Panc1 (cell line): Measurements from ENCODE around the gene CADPS2. TPM values are rescaled to one million over a fixed set of nuclear protein-coding genes. Genes with fewer than 3 reads are reported as not detected.

Experiments
- ATAC-seq: fragments of 200-7000 bp; cut with Tn5 transposase; 2 replicates; pipeline ENCODE4 v1.9.1; 2020; ENCODE audit warnings: mild to moderate bottlenecking, moderate library complexity
- BruUV-seq: library from RNA; stranded (reverse); fragments of 400-500 nt; replicated peaks from 2 replicates; lab custom pipeline; 2021; lab: Mats Ljungman, UMichigan
- CTCF ChIA-PET: fragments of 300-600 bp; sonication (Branson Sonifier 250); formaldehyde crosslinking; loops from one replicate; lab custom pipeline; 2022; ENCODE audit warnings: antibody characterized with exemption; lab: Charles Lee
- POLR2A ChIA-PET: fragments of 300-600 bp; sonication (Branson Sonifier 250); formaldehyde crosslinking; loops from one replicate; lab custom pipeline; 2022; ENCODE audit warnings: antibody characterized with exemption; lab: Charles Lee
- DNase-seq: peaks from one replicate; pipeline ENCODE4 v3.0.0-alpha.2; 2010; ENCODE audit warnings: low read depth, low spot score
- H3K27ac ChIP-seq: 2 replicates; pipeline ENCODE4 v1.5.1; 2011; ENCODE audit warnings: mild to moderate bottlenecking, low read length, inconsistent platforms
- H3K27me3 ChIP-seq: fragments of 200-500 bp; sonication (Bioruptor generic); 2 replicates; pipeline ENCODE4 v1.6.0; 2014; ENCODE audit warnings: low read length, inconsistent platforms; ENCODE audit not compliant: control insufficient read depth, insufficient read depth
- H3K36me3 ChIP-seq: fragments of 200-500 bp; sonication (Bioruptor generic); 2 replicates; pipeline ENCODE4 v1.5.1; 2014; ENCODE audit warnings: inconsistent platforms, mild to moderate bottlenecking, low read length, moderate library complexity; ENCODE audit not compliant: control insufficient read depth, insufficient read depth
- H3K4me1 ChIP-seq: 2 replicates; pipeline ENCODE4 v1.5.1; 2011; ENCODE audit warnings: inconsistent platforms, mild to moderate bottlenecking, low read length, moderate library complexity; ENCODE audit not compliant: control insufficient read depth, insufficient read depth
- H3K4me3 ChIP-seq, 2 experiments: 2 replicates each; pipeline ENCODE4 v1.5.1; 2011 to 2012; ENCODE audit warnings: low read depth in 2 of 2, low read length in 2 of 2, mild to moderate bottlenecking in 2 of 2, inconsistent platforms in 1 of 2, moderate library complexity in 1 of 2
- H3K9me3 ChIP-seq: fragments of 200-500 bp; sonication (Bioruptor generic); 2 replicates; pipeline ENCODE4 v1.5.1; 2014; ENCODE audit warnings: low read depth, mild to moderate bottlenecking, inconsistent platforms, low read length, moderate library complexity; ENCODE audit not compliant: control insufficient read depth, insufficient read depth
- POLR2AphosphoS5 ChIP-seq: IDR thresholded peaks from 2 replicates; pipeline ENCODE4 v1.6.1; 2012; ENCODE audit warnings: mild to moderate bottlenecking, low read depth, low read length, moderate library complexity
- REST ChIP-seq, 2 experiments: IDR thresholded peaks; 2 replicates each; pipeline ENCODE4 v1.6.1; 2011 to 2012; ENCODE audit warnings: low read depth in 2 of 2, control low read depth in 1 of 2, low read length in 1 of 2, mild to moderate bottlenecking in 1 of 2, moderate library complexity in 1 of 2; ENCODE audit not compliant: insufficient read depth in 1 of 2
- SIN3A ChIP-seq: IDR thresholded peaks from 2 replicates; pipeline ENCODE4 v1.6.1; 2012; ENCODE audit warnings: low read depth, mild to moderate bottlenecking, low read length, moderate library complexity, borderline replicate concordance; ENCODE audit not compliant: insufficient read depth
- TCF7L2 ChIP-seq: IDR thresholded peaks from 2 replicates; pipeline ENCODE4 v1.6.1; 2011; ENCODE audit warnings: mild to moderate bottlenecking, low read depth, low read length, inconsistent platforms
- in situ Hi-C: cut with HindIII; loops from 2 replicates; pipeline ENCODE4 v1.10.0; 2016; ENCODE audit warnings: low sequenced_read_pairs, low pct_unique_long_range_greater_than_20kb
- intact Hi-C: fragments of 100-400 bp; cut with micrococcal nuclease; formaldehyde crosslinking; loops from one replicate; pipeline ENCODE4 v1.10.0; 2022; ENCODE audit not compliant: unreplicated experiment
- total RNA-seq: library from RNA; stranded (reverse); gene quantifications from one replicate; pipeline ENCODE4 v1.2.1, GENCODE V29; 2021; ENCODE audit not compliant: unreplicated experiment
- TF ChIP-seq, protein P1 (sequence below): fragments of 450-650 bp; IDR thresholded peaks from 2 replicates; pipeline ENCODE4 v1.5.1; 2017; ENCODE audit warnings: mild to moderate bottlenecking

Gene CADPS2
- total RNA-seq, 1 experiment from 2014 or later: 1.6 TPM

GRCh38 chr7:122309421-122309820 lies 576.8 kb downstream of the CADPS2 start:
- in situ Hi-C loops: no loop called here
- CTCF ChIA-PET: no interaction called here
- Histone ChIP-seq H3K4me3 (no peak overlapping the region), H3K27me3 (peaks cover 52% of the 10 kb centered on the region), H3K4me1 (peaks cover 5% of the 10 kb centered on the region), H3K27ac (no peak overlapping the region), H3K9me3 (no peaks in the 10 kb centered on the region), H3K36me3 (peaks cover 4% of the 10 kb centered on the region; the same call in 1 of the 2 replicates)
- no TSS peak for BruUV-seq
- intact Hi-C loops: no loop called here
- no peak for DNase-seq
- POLR2A ChIA-PET: no interaction called here
- TF ChIP-seq, protein P1, sequence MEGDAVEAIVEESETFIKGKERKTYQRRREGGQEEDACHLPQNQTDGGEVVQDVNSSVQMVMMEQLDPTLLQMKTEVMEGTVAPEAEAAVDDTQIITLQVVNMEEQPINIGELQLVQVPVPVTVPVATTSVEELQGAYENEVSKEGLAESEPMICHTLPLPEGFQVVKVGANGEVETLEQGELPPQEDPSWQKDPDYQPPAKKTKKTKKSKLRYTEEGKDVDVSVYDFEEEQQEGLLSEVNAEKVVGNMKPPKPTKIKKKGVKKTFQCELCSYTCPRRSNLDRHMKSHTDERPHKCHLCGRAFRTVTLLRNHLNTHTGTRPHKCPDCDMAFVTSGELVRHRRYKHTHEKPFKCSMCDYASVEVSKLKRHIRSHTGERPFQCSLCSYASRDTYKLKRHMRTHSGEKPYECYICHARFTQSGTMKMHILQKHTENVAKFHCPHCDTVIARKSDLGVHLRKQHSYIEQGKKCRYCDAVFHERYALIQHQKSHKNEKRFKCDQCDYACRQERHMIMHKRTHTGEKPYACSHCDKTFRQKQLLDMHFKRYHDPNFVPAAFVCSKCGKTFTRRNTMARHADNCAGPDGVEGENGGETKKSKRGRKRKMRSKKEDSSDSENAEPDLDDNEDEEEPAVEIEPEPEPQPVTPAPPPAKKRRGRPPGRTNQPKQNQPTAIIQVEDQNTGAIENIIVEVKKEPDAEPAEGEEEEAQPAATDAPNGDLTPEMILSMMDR: no peak
- TF ChIP-seq POLR2AphosphoS5 (no peak), REST (IDR thresholded peaks at IDR 0.05; ENCODE audit: insufficient read depth in 1 of 2, low read depth in 2 of 2, low read length in 1 of 2) (no peak), SIN3A (no peak), TCF7L2 (no peak)
- ATAC-seq: no peak

DNA sequence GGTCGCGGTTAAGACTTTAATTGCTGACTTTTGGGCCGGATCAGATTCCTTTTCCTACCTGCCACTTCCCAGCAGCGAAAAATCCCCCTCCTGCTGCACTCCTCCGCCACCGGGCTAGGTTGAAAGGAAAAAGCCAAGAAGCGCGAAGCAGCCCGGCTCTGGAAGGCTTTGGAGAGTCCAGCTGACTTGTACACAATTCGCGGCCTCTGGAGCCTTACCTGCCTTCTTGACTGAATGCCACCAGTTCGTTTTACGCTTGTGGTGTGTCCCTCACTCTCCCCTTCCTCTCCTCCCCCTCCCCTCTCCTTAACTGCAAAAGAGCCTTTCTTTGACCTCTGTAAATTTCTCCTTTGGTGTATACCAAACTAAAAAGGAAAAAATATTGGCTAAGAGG lies 579.0 kb downstream of the CADPS2 start:
- DNase-seq: no peak
- no peaks in the 10 kb centered on the region for H3K9me3 ChIP-seq
- TF ChIP-seq SIN3A: no peak
- TF ChIP-seq, protein P1: no peak
- TF ChIP-seq POLR2AphosphoS5: no peak
- TF ChIP-seq REST (IDR thresholded peaks at IDR 0.05; ENCODE audit: insufficient read depth in 1 of 2, low read depth in 2 of 2, low read length in 1 of 2): no peak
- no peak for TF ChIP-seq TCF7L2
- ChIA-PET CTCF (no interaction called here), POLR2A (no interaction called here)
- no peak for ATAC-seq
- H3K27ac ChIP-seq: no peak overlapping the region
- intact Hi-C loops (no loop called here), in situ Hi-C loops (no loop called here)
- peaks cover 52% of the 10 kb centered on the region for H3K27me3 ChIP-seq
- H3K4me3 ChIP-seq: no peak overlapping the region
- peaks cover 5% of the 10 kb centered on the region for H3K4me1 ChIP-seq
- no TSS peak for BruUV-seq
- H3K36me3 ChIP-seq: peaks cover 4% of the 10 kb centered on the region; the same call in 1 of the 2 replicates
